Measurements from ENCODE around the gene KDM1B. TPM values are rescaled to one million over a fixed set of nuclear protein-coding genes. Genes with fewer than 3 reads are reported as not detected.

Gene KDM1B
- total and polyA plus RNA-seq, 2 of the 8 experiments (the other 6 are each of a cell fraction or from before 2014, with no cell fraction given), result 3.7 to 7.5 TPM

- no peaks in the 10 kb centered on the region for H3K23me2 ChIP-seq (ENCODE audit: low read depth, low read length)
- H2BK15ac ChIP-seq (ENCODE audit: low read length), result no peak overlapping the region
- no peak overlapping the region for H3K18ac ChIP-seq (ENCODE audit: extremely low read depth, low read length)
- no peak overlapping the region for H3K4ac ChIP-seq (replicated peaks; ENCODE audit: insufficient read length, low read depth, low read length)
- H4K20me1 ChIP-seq (replicated peaks in 1 of 2; ENCODE audit: control insufficient read depth in 1 of 2, insufficient read depth in 2 of 2, low read length in 2 of 2), result no peaks in the 10 kb centered on the region
- no peaks in the 10 kb centered on the region for H3K9me3 ChIP-seq (ENCODE audit: insufficient read depth in 2 of 2, low read depth in 1 of 2, low read length in 1 of 2)
- no peak overlapping the region for H3K14ac ChIP-seq (ENCODE audit: insufficient read length)
- H3K36me3 ChIP-seq (ENCODE audit: control insufficient read depth in 2 of 4, insufficient read depth in 4 of 4, low read length in 3 of 4), result no peaks in the 10 kb centered on the region; a peak in 3 of 8 replicates
- FAIRE-seq (no peak), DNase-seq (ENCODE audit: low read depth in 1 of 2, low spot score in 2 of 2) (peak in 1 of 2 experiments; percentile 23)
- H3K9ac ChIP-seq (replicated peaks in 1 of 4; ENCODE audit: extremely low read depth in 1 of 4, low read depth in 3 of 4, low read length in 3 of 4), result no peak overlapping the region
- H4K5ac ChIP-seq (ENCODE audit: insufficient read length, low read depth, low read length), result no peak overlapping the region
- no peak overlapping the region for H3K56ac ChIP-seq (replicated peaks; ENCODE audit: insufficient read length, low read depth, low read length)
- H2AFZ ChIP-seq (ENCODE audit: low read length), result no peak overlapping the region
- H3K79me1 ChIP-seq (ENCODE audit: low read depth, low read length), result no peaks in the 10 kb centered on the region
- 93% methylated on average over 6 of the region's 6 CpGs; no CpG with 5 or more reads in 1 of the 2 experiments for WGBS, 2 experiments (ENCODE audit: extremely low coverage in 1 of 2, insufficient coverage in 1 of 2, insufficient read length in 1 of 2, insufficient replicate concordance in 2 of 2, low coverage in 1 of 2, low lambda C conversion rate in 2 of 2, missing lambda C conversion rate in 1 of 2)
- H2BK12ac ChIP-seq (ENCODE audit: low read depth, low read length), result no peak overlapping the region
- no peak overlapping the region for H3K27ac ChIP-seq (ENCODE audit: low read depth, low read length)
- no peak overlapping the region for H3K23ac ChIP-seq (ENCODE audit: insufficient read length)
- H2BK20ac ChIP-seq (ENCODE audit: low read length), result no peak overlapping the region
- no peak overlapping the region for H2AK5ac ChIP-seq (ENCODE audit: low read depth, low read length)
- no peak overlapping the region for H3K4me2 ChIP-seq (ENCODE audit: insufficient read depth in 1 of 2, low read depth in 2 of 2, low read length in 2 of 2)
- H3K27me3 ChIP-seq (replicated peaks in 1 of 4; ENCODE audit: control insufficient read depth in 3 of 4, extremely low read depth in 1 of 4, insufficient read depth in 3 of 4, low read length in 3 of 4), result no peaks in the 10 kb centered on the region
- CTCF ChIA-PET (ENCODE audit: partially characterized antibody), result interaction anchor here (2.2 kb wide), 1 partner anchor 11 kb away, joined by 11 read pairs; no protein-coding TSS in a partner anchor
- no peaks in the 10 kb centered on the region for H3K4me1 ChIP-seq (replicated peaks in 1 of 4; ENCODE audit: control insufficient read depth in 3 of 4, insufficient read depth in 4 of 4, low read length in 3 of 4)
- no peak overlapping the region for H2BK120ac ChIP-seq (replicated peaks; ENCODE audit: low read depth, low read length)
- no peak overlapping the region for H4K91ac ChIP-seq (replicated peaks; ENCODE audit: insufficient read length, low read length)
- no peak overlapping the region for H3K4me3 ChIP-seq (ENCODE audit: extremely low read depth in 1 of 4, insufficient read depth in 2 of 4, low read depth in 3 of 4, low read length in 4 of 4)
- H3K79me2 ChIP-seq (ENCODE audit: control insufficient read depth in 1 of 2, insufficient read depth in 2 of 2, low read length in 2 of 2), result no peaks in the 10 kb centered on the region
- POLR2A ChIA-PET (ENCODE audit: partially characterized antibody), result interaction anchor here (0.6 kb wide), 1 partner anchor 9 kb away, joined by 3 read pairs; no protein-coding TSS in a partner anchor
- no peak overlapping the region for H2BK5ac ChIP-seq (ENCODE audit: low read depth, low read length)
- H4K8ac ChIP-seq (ENCODE audit: extremely low read depth, insufficient read depth, low read length), result no peak overlapping the region
- TF ChIP-seq NANOG (IDR thresholded peaks at IDR 0.05; ENCODE audit: insufficient read depth, low read depth, low read length, poor library complexity, severe bottlenecking) (no peak), ASH2L (IDR thresholded peaks at IDR 0.05; ENCODE audit: low read length) (no peak), ATF2 (IDR thresholded peaks at IDR 0.05; ENCODE audit: low read length) (no peak), CEBPB (IDR thresholded peaks at IDR 0.05; ENCODE audit: low read depth, low read length) (no peak), BRCA1 (IDR thresholded peaks at IDR 0.05; ENCODE audit: low read depth, low read length) (no peak), POLR2A (IDR thresholded peaks at IDR 0.05; ENCODE audit: control extremely low read depth in 1 of 2, low read depth in 2 of 2, low read length in 2 of 2) (no peak), CTCF (IDR thresholded peaks at IDR 0.05; ENCODE audit: control extremely low read depth in 1 of 3, insufficient read depth in 1 of 3, low read depth in 1 of 3, low read length in 3 of 3) (no peak), TCF12 (IDR thresholded peaks at IDR 0.05; ENCODE audit: low read depth, low read length) (no peak), CHD1 (IDR thresholded peaks at IDR 0.05; ENCODE audit: low read depth, low read length) (no peak), POU5F1 (IDR thresholded peaks at IDR 0.05; ENCODE audit: low read depth, low read length) (no peak), ZNF274 (IDR thresholded peaks at IDR 0.05; ENCODE audit: borderline replicate concordance, extremely low read depth, low read length) (no peak)
Observed at GRCh38 chr6:18211338-18211737, 56.1 kb downstream of the KDM1B start.
